CD4-positive, alpha-beta memory T cell (primary cell): ENCODE data around the gene CXCR6. TPM values are rescaled to one million over a fixed set of nuclear protein-coding genes. Genes with fewer than 3 reads are reported as not detected.

Experiments used
- CTCF ChIA-PET: fragments of 350-600 bp; sonication (Branson Sonifier 250); formaldehyde crosslinking; loops from one replicate; lab custom pipeline; 2021; ENCODE audit warnings: inconsistent platforms; ENCODE audit not compliant: partially characterized antibody; lab: Charles Lee
- POLR2A ChIA-PET: fragments of 350-600 bp; sonication (Branson Sonifier 250); formaldehyde crosslinking; loops from one replicate; lab custom pipeline; 2021; ENCODE audit not compliant: partially characterized antibody; lab: Charles Lee
- DNase-seq, 5 donors: peaks; one replicate each; pipeline versions ENCODE4 v3.0.0 to v3.0.0-alpha.2; 2020 to 2022; ENCODE audit warnings: mixed read lengths in 1 of 5
- H3K27ac ChIP-seq: one replicate; pipeline ENCODE4 v1.7.0; 2013; ENCODE audit warnings: low read depth, low read length
- H3K27me3 ChIP-seq: 2 replicates; pipeline ENCODE4 v1.7.0; 2013; ENCODE audit warnings: mild to moderate bottlenecking, low read length, moderate library complexity; ENCODE audit not compliant: insufficient read depth
- H3K36me3 ChIP-seq: 2 replicates; pipeline ENCODE4 v1.7.0; 2013; ENCODE audit warnings: mild to moderate bottlenecking, low read length, moderate library complexity; ENCODE audit not compliant: insufficient read depth
- H3K4me1 ChIP-seq: 2 replicates; pipeline ENCODE4 v1.7.0; 2013; ENCODE audit warnings: mild to moderate bottlenecking, low read length, moderate library complexity; ENCODE audit not compliant: insufficient read depth
- H3K4me3 ChIP-seq, 2 donors: one replicate each; pipeline ENCODE4 v1.7.0; 2013; ENCODE audit warnings: low read length in 2 of 2, mild to moderate bottlenecking in 1 of 2
- H3K9me3 ChIP-seq, 2 donors: one replicate each; pipeline ENCODE4 v1.7.0; 2013; ENCODE audit warnings: low read length in 2 of 2, control low read depth in 1 of 2; ENCODE audit not compliant: control insufficient read depth in 1 of 2
- H3K27ac Mint-ChIP-seq, 7 donors: one replicate each; pipeline ENCODE4 v1.8.0; 2020 to 2021; ENCODE audit warnings: mixed read lengths in 7 of 7, mild to moderate bottlenecking in 6 of 7, inconsistent platforms in 3 of 7, moderate library complexity in 3 of 7
- H3K27me3 Mint-ChIP-seq, 2 donors: one replicate each; pipeline ENCODE4 v1.8.0; 2020 to 2021; ENCODE audit warnings: mixed read lengths in 2 of 2
- H3K36me3 Mint-ChIP-seq, 2 donors: one replicate each; pipeline ENCODE4 v1.8.0; 2020 to 2021; ENCODE audit warnings: mixed read lengths in 2 of 2, inconsistent platforms in 1 of 2, mild to moderate bottlenecking in 1 of 2
- H3K4me1 Mint-ChIP-seq, 4 donors: one replicate each; pipeline ENCODE4 v1.8.0; 2020 to 2021; ENCODE audit warnings: mixed read lengths in 4 of 4, mild to moderate bottlenecking in 1 of 4
- H3K4me3 Mint-ChIP-seq, 8 donors: one replicate each; pipeline ENCODE4 v1.8.0; 2020 to 2021; ENCODE audit warnings: mixed read lengths in 8 of 8, mild to moderate bottlenecking in 7 of 8, moderate library complexity in 6 of 8, inconsistent platforms in 3 of 8
- H3K9me3 Mint-ChIP-seq, 8 donors: one replicate each; pipeline ENCODE4 v1.8.0; 2020 to 2021; ENCODE audit warnings: mixed read lengths in 8 of 8, mild to moderate bottlenecking in 5 of 8, inconsistent platforms in 3 of 8, moderate library complexity in 1 of 8
- intact Hi-C: fragments of 100-400 bp; cut with micrococcal nuclease; formaldehyde crosslinking; loops from one replicate; pipeline ENCODE4 v1.15.1; 2023
- polyA plus RNA-seq, 2 donors: library from polyadenylated mRNA; unstranded; fragments of 300-500 nt; fragmentation: Illumina TruSeq; gene quantifications; one replicate each; pipeline ENCODE4 v1.2.3, GENCODE V29; 2021
- total RNA-seq, 2 experiments: library from RNA; stranded (reverse); gene quantifications; one replicate each; pipeline ENCODE4 v1.2.3, GENCODE V29; 2021

Gene CXCR6
- total and polyA plus RNA-seq, 4 experiments from 2014 or later: 6.1 to 13.6 (median 9.1) TPM

- H3K27ac Mint-ChIP-seq: peak overlapping the region in 3 of 7 donors; percentile 22 to 68 (median 53)
- H3K27me3 ChIP-seq: no peaks in the 10 kb centered on the region
- peaks cover 5 to 23% (median 9%) of the 10 kb centered on the region in 4 donors for H3K4me1 Mint-ChIP-seq
- no peak overlapping the region for H3K27ac ChIP-seq
- H3K36me3 ChIP-seq: peaks cover 61% of the 10 kb centered on the region
- H3K4me1 ChIP-seq: no peaks in the 10 kb centered on the region
- no peak overlapping the region for H3K4me3 ChIP-seq
- H3K36me3 Mint-ChIP-seq: peaks cover 78 to 89% of the 10 kb centered on the region in 2 donors
- intact Hi-C loops: loop anchor here (2.0 to 5.0 kb wide), 2 partner anchors 264 to 417 kb away; no protein-coding TSS in a partner anchor
- ChIA-PET CTCF (interaction anchor here (0.6 to 23.5 kb wide), 22 partner anchors 9 to 337 kb away, joined by 3 to 677 read pairs (median 4); partner anchors contain the start of genes CXCR6 and LZTFL1), POLR2A (interaction anchor here (0.9 to 2.2 kb wide), 3 partner anchors 10 to 170 kb away, joined by 3 to 13 read pairs (median 4); partner anchors contain the start of gene LZTFL1)
- no peaks in the 10 kb centered on the region for H3K9me3 Mint-ChIP-seq
- no peak overlapping the region for H3K4me3 Mint-ChIP-seq
- peak; percentile 55 to 64 (median 56) for DNase-seq
- H3K27me3 Mint-ChIP-seq: no peaks in the 10 kb centered on the region
- H3K9me3 ChIP-seq: no peaks in the 10 kb centered on the region
Measured at GRCh38 chr3:45929042-45929679, 14.1 kb upstream of the CXCR6 start.

- Mint-ChIP-seq H3K27me3 (no peaks in the 10 kb centered on the region), H3K4me3 (no peak overlapping the region), H3K4me1 (peaks cover 0 to 23% (median 8%) of the 10 kb centered on the region in 4 donors), H3K9me3 (no peaks in the 10 kb centered on the region), H3K36me3 (peaks cover 89 to 96% of the 10 kb centered on the region in 2 donors), H3K27ac (no peak overlapping the region)
- CTCF ChIA-PET: interaction anchor here (1.3 to 23.5 kb wide), 6 partner anchors 11 to 420 kb away, joined by 4 to 677 read pairs (median 12); no protein-coding TSS in a partner anchor
- intact Hi-C loops: no loop called here
- no peaks in the 10 kb centered on the region for H3K27me3 ChIP-seq
- H3K4me3 ChIP-seq: no peak overlapping the region
- POLR2A ChIA-PET: interaction anchor here (1.0 kb wide), 1 partner anchor 442 kb away, joined by 3 read pairs; no protein-coding TSS in a partner anchor
- no peak overlapping the region for H3K27ac ChIP-seq
- no peak for DNase-seq
- no peaks in the 10 kb centered on the region for H3K4me1 ChIP-seq
- H3K36me3 ChIP-seq: peaks cover 83% of the 10 kb centered on the region
- H3K9me3 ChIP-seq: no peaks in the 10 kb centered on the region
Measured at GRCh38 chr3:45931496-45931895, 11.8 kb upstream of the CXCR6 start.

GRCh38 chr3:45932112-45932511 is 11.2 kb upstream of the CXCR6 start:
- no peaks in the 10 kb centered on the region for H3K9me3 ChIP-seq
- H3K4me3 ChIP-seq: no peak overlapping the region
- Mint-ChIP-seq H3K27ac (no peak overlapping the region), H3K36me3 (peaks cover 89 to 93% of the 10 kb centered on the region in 2 donors), H3K4me3 (no peak overlapping the region), H3K27me3 (no peaks in the 10 kb centered on the region), H3K4me1 (peaks cover 0 to 23% (median 8%) of the 10 kb centered on the region in 4 donors), H3K9me3 (no peaks in the 10 kb centered on the region)
- H3K4me1 ChIP-seq: no peaks in the 10 kb centered on the region
- no peaks in the 10 kb centered on the region for H3K27me3 ChIP-seq
- ChIA-PET CTCF (interaction anchor here (1.3 to 23.5 kb wide), 4 partner anchors 91 to 421 kb away, joined by 4 to 677 read pairs (median 4); no protein-coding TSS in a partner anchor), POLR2A (interaction anchor here (1.0 kb wide), 1 partner anchor 441 kb away, joined by 3 read pairs; no protein-coding TSS in a partner anchor)
- intact Hi-C loops: no loop called here
- H3K36me3 ChIP-seq: peaks cover 88% of the 10 kb centered on the region
- H3K27ac ChIP-seq: no peak overlapping the region
- DNase-seq: no peak

GRCh38 chr3:45933591-45933990 is 9.7 kb upstream of the CXCR6 start:
- Mint-ChIP-seq H3K9me3 (no peaks in the 10 kb centered on the region), H3K4me1 (peaks cover 0 to 25% (median 10%) of the 10 kb centered on the region in 4 donors), H3K4me3 (no peak overlapping the region), H3K27me3 (no peaks in the 10 kb centered on the region), H3K36me3 (peaks cover 90 to 91% of the 10 kb centered on the region in 2 donors), H3K27ac (no peak overlapping the region)
- Histone ChIP-seq H3K36me3 (peaks cover 85% of the 10 kb centered on the region), H3K4me1 (peaks cover under 1% of the 10 kb centered on the region), H3K9me3 (no peaks in the 10 kb centered on the region), H3K27me3 (no peaks in the 10 kb centered on the region), H3K27ac (no peak overlapping the region), H3K4me3 (no peak overlapping the region)
- no peak for DNase-seq
- intact Hi-C loops: no loop called here
- CTCF ChIA-PET: interaction anchor here (0.9 to 23.5 kb wide), 3 partner anchors 17 to 274 kb away, joined by 3 to 677 read pairs (median 4); no protein-coding TSS in a partner anchor
- POLR2A ChIA-PET: no interaction called here

- DNase-seq: no peak
Measured at GRCh38 chr3:45936261-45936660, 7.0 kb upstream of the CXCR6 start.

GRCh38 chr3:45937206-45938042 is 5.8 kb upstream of the CXCR6 start:
- CTCF ChIA-PET: interaction anchor here (0.9 to 23.5 kb wide), 12 partner anchors 8 to 441 kb away, joined by 3 to 677 read pairs (median 4); partner anchors contain the start of gene CCR5
- H3K36me3 Mint-ChIP-seq: peaks cover 75 to 83% of the 10 kb centered on the region in 2 donors
- peak overlapping the region in 3 of 7 donors; percentile 2 to 29 (median 20) for H3K27ac Mint-ChIP-seq
- Histone ChIP-seq H3K36me3 (peaks cover 48% of the 10 kb centered on the region), H3K9me3 (no peaks in the 10 kb centered on the region), H3K4me1 (peaks cover 28% of the 10 kb centered on the region), H3K27ac (no peak overlapping the region), H3K27me3 (no peaks in the 10 kb centered on the region), H3K4me3 (no peak overlapping the region)
- H3K4me1 Mint-ChIP-seq: peaks cover 13 to 43% (median 27%) of the 10 kb centered on the region in 4 donors
- POLR2A ChIA-PET: interaction anchor here (1.5 to 18.1 kb wide), 3 partner anchors 57 to 431 kb away, joined by 4 to 195 read pairs (median 57); partner anchors contain the start of gene FYCO1
- intact Hi-C loops: loop anchor here (1.0 to 2.0 kb wide), 6 partner anchors 57 to 441 kb away; partner anchors contain the start of gene FYCO1
- H3K4me3 Mint-ChIP-seq: no peak overlapping the region
- no peaks in the 10 kb centered on the region for H3K27me3 Mint-ChIP-seq
- no peak for DNase-seq
- peaks cover 0 to 2% (median 0%) of the 10 kb centered on the region in 8 donors for H3K9me3 Mint-ChIP-seq

More at GRCh38 chr3:45936261-45936660, 7.0 kb upstream of the CXCR6 start:
- Mint-ChIP-seq H3K27ac (no peak overlapping the region), H3K36me3 (peaks cover 82 to 86% of the 10 kb centered on the region in 2 donors), H3K4me3 (no peak overlapping the region), H3K4me1 (peaks cover 10 to 35% (median 20%) of the 10 kb centered on the region in 4 donors), H3K9me3 (peaks cover 0 to 2% (median 0%) of the 10 kb centered on the region in 8 donors), H3K27me3 (no peaks in the 10 kb centered on the region)
- peaks cover 19% of the 10 kb centered on the region for H3K4me1 ChIP-seq
- CTCF ChIA-PET: interaction anchor here (1.0 to 23.5 kb wide), 5 partner anchors 27 to 442 kb away, joined by 3 to 677 read pairs (median 7); no protein-coding TSS in a partner anchor
- H3K27ac ChIP-seq: no peak overlapping the region
- intact Hi-C loops: no loop called here
- H3K9me3 ChIP-seq: no peaks in the 10 kb centered on the region
- H3K27me3 ChIP-seq: no peaks in the 10 kb centered on the region
- peaks cover 59% of the 10 kb centered on the region for H3K36me3 ChIP-seq
- POLR2A ChIA-PET: interaction anchor here (5.9 to 18.1 kb wide), 2 partner anchors 58 to 142 kb away, joined by 57 to 195 read pairs; partner anchors contain the start of gene FYCO1
- no peak overlapping the region for H3K4me3 ChIP-seq
